Mammary epithelial cell (primary cell): ENCODE results near the gene GATA3.

Experiments
- CTCF ChIP-seq, 2 donors: IDR thresholded peaks in 1 of 2; conservative IDR thresholded peaks in 1 of 2; 2 replicates each; pipeline ENCODE4 v1.5.1; 2011 to 2012; ENCODE audit warnings: inconsistent platforms in 2 of 2, low read length in 2 of 2, mild to moderate bottlenecking in 2 of 2, control low read depth in 1 of 2, low read depth in 1 of 2; ENCODE audit not compliant: insufficient read depth in 1 of 2; ENCODE audit errors: extremely low read depth in 1 of 2
- EZH2 ChIP-seq: IDR thresholded peaks from 2 replicates; pipeline ENCODE4 v1.6.1; 2012; ENCODE audit warnings: low read length, inconsistent platforms, borderline replicate concordance

- no peak for TF ChIP-seq CTCF (conservative IDR thresholded peaks at IDR 0.05 in 1 of 2, IDR thresholded peaks at IDR 0.05 in 1 of 2; ENCODE audit: extremely low read depth in 1 of 2, insufficient read depth in 1 of 2, low read depth in 1 of 2, low read length in 2 of 2)
- no peak for TF ChIP-seq EZH2
Measured at GRCh38 chr10:8064436-8064835, 9.9 kb downstream of the GATA3 start.
